ENCODE data around the gene THBS2.

The THBS2 gene

GRCh38 chr6:169247419-169247818, 6.2 kb downstream of the THBS2 start:
- Histone ChIP-seq H3K4me1 (ENCODE audit: control insufficient read depth in 1 of 2, insufficient read depth in 2 of 2, low read length in 2 of 2) (peaks cover 0 to 10% of the 10 kb centered on the region in 2 donors), H3K4me3 (ENCODE audit: low read depth in 1 of 2, low read length in 2 of 2) (no peak overlapping the region), H3K27me3 (ENCODE audit: low read depth, low read length) (peaks cover 7% of the 10 kb centered on the region), H3K9me3 (ENCODE audit: control insufficient read depth in 1 of 2, low read length in 2 of 2) (no peaks in the 10 kb centered on the region), H3K27ac (ENCODE audit: low read length) (no peak overlapping the region), H3K36me3 (ENCODE audit: control insufficient read depth in 1 of 2, insufficient read depth in 2 of 2, low read length in 2 of 2) (peaks cover 12 to 14% of the 10 kb centered on the region in 2 donors)

DNA sequence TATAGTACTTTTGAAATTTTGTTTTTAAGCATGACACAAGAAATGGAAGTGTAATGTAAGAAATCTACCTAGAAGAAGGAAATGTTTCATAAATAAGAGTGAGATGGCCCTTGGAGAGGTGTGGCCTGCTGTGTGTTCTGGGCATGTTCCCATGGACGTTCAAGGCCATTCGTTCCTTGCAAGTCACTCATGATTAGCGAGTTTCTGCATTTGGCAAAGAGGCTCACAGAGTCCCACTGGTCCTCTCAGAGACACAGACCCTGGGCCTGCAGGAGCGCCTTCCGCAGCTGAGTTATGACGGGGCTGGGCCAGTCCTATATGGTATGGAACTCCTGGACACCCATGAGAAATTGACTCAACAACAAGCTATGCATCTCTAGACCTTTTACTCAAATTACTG, 7.2 kb downstream of the THBS2 start:
- peaks cover 12 to 14% of the 10 kb centered on the region in 2 donors for H3K36me3 ChIP-seq (ENCODE audit: control insufficient read depth in 1 of 2, insufficient read depth in 2 of 2, low read length in 2 of 2)
- no peaks in the 10 kb centered on the region for H3K9me3 ChIP-seq (ENCODE audit: control insufficient read depth in 1 of 2, low read length in 2 of 2)
- H3K4me1 ChIP-seq (ENCODE audit: control insufficient read depth in 1 of 2, insufficient read depth in 2 of 2, low read length in 2 of 2) = peaks cover 0 to 10% of the 10 kb centered on the region in 2 donors
- H3K27ac ChIP-seq (ENCODE audit: low read length) = no peak overlapping the region
- no peak overlapping the region for H3K4me3 ChIP-seq (ENCODE audit: low read depth in 1 of 2, low read length in 2 of 2)
- H3K27me3 ChIP-seq (ENCODE audit: low read depth, low read length) = no peaks in the 10 kb centered on the region

DNA sequence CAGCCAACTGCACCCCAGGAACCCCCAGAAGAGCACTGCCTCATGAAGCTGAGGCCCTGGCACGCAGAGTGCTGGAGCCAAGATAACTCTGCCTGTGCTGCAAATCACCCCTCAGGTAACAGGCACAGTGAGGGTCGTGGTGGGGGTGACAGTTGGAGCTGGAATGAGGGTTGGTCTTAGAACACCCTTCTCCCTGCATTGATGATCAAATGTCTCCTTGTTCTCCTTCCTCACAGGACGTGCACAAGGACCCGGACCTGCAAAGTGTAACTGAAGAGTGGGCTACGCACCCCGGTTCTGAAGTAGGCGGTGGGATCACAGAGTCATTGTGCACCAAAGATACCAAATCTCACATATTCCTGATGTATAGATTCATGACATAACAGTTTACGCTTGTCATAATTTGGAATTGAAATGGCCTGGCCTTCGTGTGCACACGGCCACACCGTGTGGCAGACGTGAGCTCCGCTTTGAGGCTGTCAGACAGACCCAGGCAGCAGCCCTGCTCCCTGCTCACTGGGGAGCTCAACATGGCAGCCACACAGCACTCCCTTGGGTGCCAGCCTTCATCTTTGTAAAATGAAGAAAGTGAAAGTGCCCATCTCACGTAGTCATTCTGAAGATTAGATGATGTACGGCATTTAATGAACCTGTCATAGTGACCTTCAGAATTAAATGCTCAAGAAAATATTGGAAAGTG, 8.8 kb downstream of the THBS2 start:
- H3K36me3 ChIP-seq (ENCODE audit: control insufficient read depth in 1 of 2, insufficient read depth in 2 of 2, low read length in 2 of 2) = peaks cover 12 to 14% of the 10 kb centered on the region in 2 donors

GRCh38 chr6:169243661-169244060, 10.0 kb downstream of the THBS2 start:
- H3K27me3 ChIP-seq (ENCODE audit: low read depth, low read length) = no peaks in the 10 kb centered on the region
- H3K27ac ChIP-seq (ENCODE audit: low read length) = no peak overlapping the region
- H3K4me1 ChIP-seq (ENCODE audit: control insufficient read depth in 1 of 2, insufficient read depth in 2 of 2, low read length in 2 of 2) = peaks cover 0 to 6% of the 10 kb centered on the region in 2 donors

More for the DNA sequence above, 8.8 kb downstream of the THBS2 start:
- Histone ChIP-seq H3K27me3 (ENCODE audit: low read depth, low read length) (no peaks in the 10 kb centered on the region), H3K4me3 (ENCODE audit: low read depth in 1 of 2, low read length in 2 of 2) (no peak overlapping the region), H3K4me1 (ENCODE audit: control insufficient read depth in 1 of 2, insufficient read depth in 2 of 2, low read length in 2 of 2) (peaks cover 0 to 6% of the 10 kb centered on the region in 2 donors), H3K27ac (ENCODE audit: low read length) (no peak overlapping the region), H3K9me3 (ENCODE audit: control insufficient read depth in 1 of 2, low read length in 2 of 2) (no peaks in the 10 kb centered on the region)

GRCh38 chr6:169243186-169243585, 10.5 kb downstream of the THBS2 start:
- Histone ChIP-seq H3K36me3 (ENCODE audit: control insufficient read depth in 1 of 2, insufficient read depth in 2 of 2, low read length in 2 of 2) (peaks cover 11 to 12% of the 10 kb centered on the region in 2 donors), H3K9me3 (ENCODE audit: control insufficient read depth in 1 of 2, low read length in 2 of 2) (no peaks in the 10 kb centered on the region), H3K4me1 (ENCODE audit: control insufficient read depth in 1 of 2, insufficient read depth in 2 of 2, low read length in 2 of 2) (peaks cover 0 to 6% of the 10 kb centered on the region in 2 donors), H3K27ac (ENCODE audit: low read length) (no peak overlapping the region), H3K4me3 (ENCODE audit: low read depth in 1 of 2, low read length in 2 of 2) (no peak overlapping the region), H3K27me3 (ENCODE audit: low read depth, low read length) (no peaks in the 10 kb centered on the region)

More at GRCh38 chr6:169243661-169244060, 10.0 kb downstream of the THBS2 start:
- H3K9me3 ChIP-seq (ENCODE audit: control insufficient read depth in 1 of 2, low read length in 2 of 2) = no peaks in the 10 kb centered on the region
- peaks cover 12 to 14% of the 10 kb centered on the region in 2 donors for H3K36me3 ChIP-seq (ENCODE audit: control insufficient read depth in 1 of 2, insufficient read depth in 2 of 2, low read length in 2 of 2)
- H3K4me3 ChIP-seq (ENCODE audit: low read depth in 1 of 2, low read length in 2 of 2) = no peak overlapping the region

DNA sequence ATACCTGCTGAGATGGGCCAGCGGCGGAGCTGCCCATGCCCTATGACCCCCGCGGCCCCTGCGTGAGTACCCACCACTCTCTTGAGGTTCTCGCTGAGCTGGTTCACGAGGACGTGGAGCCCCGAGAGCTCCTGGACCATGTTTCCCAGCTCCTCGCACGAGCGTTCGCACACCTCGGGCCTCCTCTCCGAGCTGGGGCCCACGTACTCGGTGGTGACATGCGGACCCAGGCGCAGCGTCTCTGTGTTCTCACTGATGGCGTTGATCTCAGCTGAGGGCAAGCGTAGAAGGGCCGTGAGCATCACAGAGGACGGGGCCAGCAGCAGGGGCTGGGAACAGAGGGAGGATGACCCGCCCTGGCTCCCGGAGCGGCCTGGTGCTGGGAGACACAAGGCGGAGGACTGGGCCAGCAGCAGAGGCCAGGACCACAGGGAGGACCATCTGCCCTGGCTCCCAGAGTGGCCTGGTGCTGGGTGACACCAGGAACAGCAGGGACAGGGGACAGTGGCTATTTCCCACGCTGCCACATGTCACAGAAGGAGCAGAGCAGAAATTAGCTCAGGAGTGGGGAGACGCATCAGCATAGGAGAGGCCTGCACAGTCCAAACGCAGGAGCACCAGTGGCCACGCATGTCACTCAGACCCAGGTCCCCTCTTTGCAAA, 11.8 kb downstream of the THBS2 start:
- H3K27ac ChIP-seq (ENCODE audit: low read length) = no peak overlapping the region
- H3K4me1 ChIP-seq (ENCODE audit: control insufficient read depth in 1 of 2, insufficient read depth in 2 of 2, low read length in 2 of 2) = peaks cover 0 to 5% of the 10 kb centered on the region in 2 donors
- no peaks in the 10 kb centered on the region for H3K27me3 ChIP-seq (ENCODE audit: low read depth, low read length)
- no peak overlapping the region for H3K4me3 ChIP-seq (ENCODE audit: low read depth in 1 of 2, low read length in 2 of 2)
- no peaks in the 10 kb centered on the region for H3K9me3 ChIP-seq (ENCODE audit: control insufficient read depth in 1 of 2, low read length in 2 of 2)
- H3K36me3 ChIP-seq (ENCODE audit: control insufficient read depth in 1 of 2, insufficient read depth in 2 of 2, low read length in 2 of 2) = peaks cover 0 to 1% of the 10 kb centered on the region in 2 donors

- Histone ChIP-seq H3K27me3 (ENCODE audit: low read depth, low read length) (no peaks in the 10 kb centered on the region), H3K36me3 (ENCODE audit: control insufficient read depth in 1 of 2, insufficient read depth in 2 of 2, low read length in 2 of 2) (no peaks in the 10 kb centered on the region), H3K27ac (ENCODE audit: low read length) (no peak overlapping the region), H3K9me3 (ENCODE audit: control insufficient read depth in 1 of 2, low read length in 2 of 2) (no peaks in the 10 kb centered on the region), H3K4me3 (ENCODE audit: low read depth in 1 of 2, low read length in 2 of 2) (no peak overlapping the region), H3K4me1 (ENCODE audit: control insufficient read depth in 1 of 2, insufficient read depth in 2 of 2, low read length in 2 of 2) (no peaks in the 10 kb centered on the region)
Measured at GRCh38 chr6:169240591-169241390, 12.9 kb downstream of the THBS2 start.

DNA sequence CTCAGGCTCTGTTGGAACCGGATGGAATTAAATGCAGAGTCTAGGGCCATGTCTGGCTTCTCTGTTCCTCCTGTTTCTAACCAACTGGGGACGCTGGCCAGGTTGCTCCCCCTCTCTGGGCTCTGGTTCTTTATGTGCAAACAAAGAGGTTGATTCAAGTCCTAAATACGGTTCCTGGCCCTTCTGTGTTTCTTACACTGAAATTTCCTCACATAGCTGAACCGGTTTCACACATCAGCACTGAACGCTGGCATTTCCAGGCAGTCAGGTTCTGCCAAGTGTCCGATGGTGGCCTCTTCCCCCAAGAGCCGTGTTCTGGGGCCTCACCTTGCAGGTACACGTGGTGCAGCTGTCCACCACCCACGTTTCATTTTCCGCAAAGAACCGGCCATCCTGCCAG, 13.5 kb downstream of the THBS2 start:
- Histone ChIP-seq H3K4me3 (ENCODE audit: low read depth in 1 of 2, low read length in 2 of 2) (no peak overlapping the region), H3K27ac (ENCODE audit: low read length) (no peak overlapping the region), H3K9me3 (ENCODE audit: control insufficient read depth in 1 of 2, low read length in 2 of 2) (no peaks in the 10 kb centered on the region), H3K36me3 (ENCODE audit: control insufficient read depth in 1 of 2, insufficient read depth in 2 of 2, low read length in 2 of 2) (no peaks in the 10 kb centered on the region), H3K4me1 (ENCODE audit: control insufficient read depth in 1 of 2, insufficient read depth in 2 of 2, low read length in 2 of 2) (no peaks in the 10 kb centered on the region), H3K27me3 (ENCODE audit: low read depth, low read length) (no peaks in the 10 kb centered on the region)

GRCh38 chr6:169239181-169239580, 14.5 kb downstream of the THBS2 start:
- no peaks in the 10 kb centered on the region for H3K9me3 ChIP-seq (ENCODE audit: control insufficient read depth in 1 of 2, low read length in 2 of 2)
- H3K36me3 ChIP-seq (ENCODE audit: control insufficient read depth in 1 of 2, insufficient read depth in 2 of 2, low read length in 2 of 2) = peaks cover 2 to 3% of the 10 kb centered on the region in 2 donors
- no peaks in the 10 kb centered on the region for H3K4me1 ChIP-seq (ENCODE audit: control insufficient read depth in 1 of 2, insufficient read depth in 2 of 2, low read length in 2 of 2)
- no peak overlapping the region for H3K27ac ChIP-seq (ENCODE audit: low read length)
- no peaks in the 10 kb centered on the region for H3K27me3 ChIP-seq (ENCODE audit: low read depth, low read length)
- H3K4me3 ChIP-seq (ENCODE audit: low read depth in 1 of 2, low read length in 2 of 2) = no peak overlapping the region

DNA sequence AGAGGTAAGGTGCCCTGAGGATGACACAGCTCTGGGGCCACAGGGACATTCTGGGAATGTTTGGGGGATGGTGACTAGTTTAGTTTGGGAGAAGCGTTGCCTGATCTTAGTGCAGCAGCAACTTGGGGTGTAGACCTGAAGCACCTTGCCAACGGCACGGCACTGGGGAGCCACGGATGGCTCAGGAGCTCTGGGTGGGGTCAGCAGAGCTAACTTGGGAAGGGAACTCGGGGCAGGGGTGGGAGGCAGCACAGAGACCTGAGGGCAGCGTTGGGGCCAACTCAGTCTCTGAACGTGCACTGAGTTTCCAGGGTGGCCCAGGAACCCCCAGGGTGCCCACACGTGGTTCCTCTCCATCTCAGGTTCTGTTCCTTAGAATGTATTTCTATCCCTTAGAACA, 14.9 kb downstream of the THBS2 start:
- Histone ChIP-seq H3K27me3 (ENCODE audit: low read depth, low read length) (no peaks in the 10 kb centered on the region), H3K4me3 (ENCODE audit: low read depth in 1 of 2, low read length in 2 of 2) (no peak overlapping the region), H3K9me3 (ENCODE audit: control insufficient read depth in 1 of 2, low read length in 2 of 2) (no peaks in the 10 kb centered on the region), H3K27ac (ENCODE audit: low read length) (no peak overlapping the region), H3K36me3 (ENCODE audit: control insufficient read depth in 1 of 2, insufficient read depth in 2 of 2, low read length in 2 of 2) (peaks cover 5 to 7% of the 10 kb centered on the region in 2 donors), H3K4me1 (ENCODE audit: control insufficient read depth in 1 of 2, insufficient read depth in 2 of 2, low read length in 2 of 2) (no peaks in the 10 kb centered on the region)

GRCh38 chr6:169237496-169238134, 16.0 kb downstream of the THBS2 start:
- Histone ChIP-seq H3K4me3 (ENCODE audit: low read depth in 1 of 2, low read length in 2 of 2) (no peak overlapping the region), H3K36me3 (ENCODE audit: control insufficient read depth in 1 of 2, insufficient read depth in 2 of 2, low read length in 2 of 2) (peaks cover 9 to 18% of the 10 kb centered on the region in 2 donors), H3K9me3 (ENCODE audit: control insufficient read depth in 1 of 2, low read length in 2 of 2) (no peaks in the 10 kb centered on the region), H3K27ac (ENCODE audit: low read length) (no peak overlapping the region), H3K4me1 (ENCODE audit: control insufficient read depth in 1 of 2, insufficient read depth in 2 of 2, low read length in 2 of 2) (no peaks in the 10 kb centered on the region), H3K27me3 (ENCODE audit: low read depth, low read length) (no peaks in the 10 kb centered on the region)

Measured in muscle layer of duodenum (tissue), 2 donors.